Osteoblast (primary cell): Measurements from ENCODE around the gene TRIO. TPM values are rescaled to one million over a fixed set of nuclear protein-coding genes. Genes with fewer than 3 reads are reported as not detected.
A peak's percentile ranks its signal among the peaks of the same experiment; 100 is the strongest.

ENCODE experiments used
- DNase-seq: peaks from one replicate; pipeline ENCODE4 v3.0.0; 2011; ENCODE audit warnings: low spot score, mixed read lengths; ENCODE audit not compliant: insufficient read length; ENCODE audit errors: missing footprints
- H2AFZ ChIP-seq: 2 replicates; pipeline ENCODE4 v1.6.0; 2011; ENCODE audit warnings: mild to moderate bottlenecking, low read length
- H3K27ac ChIP-seq: 2 replicates; pipeline ENCODE4 v1.5.1; 2011; ENCODE audit warnings: mild to moderate bottlenecking, low read depth, low read length, moderate library complexity
- H3K27me3 ChIP-seq: 2 replicates; pipeline ENCODE4 v1.6.0; 2012; ENCODE audit warnings: mild to moderate bottlenecking, control low read depth, inconsistent platforms, low read length, moderate library complexity; ENCODE audit not compliant: insufficient read depth
- H3K36me3 ChIP-seq: 2 replicates; pipeline ENCODE4 v1.5.1; 2011; ENCODE audit warnings: mild to moderate bottlenecking, low read length, control low read depth, moderate library complexity; ENCODE audit not compliant: insufficient read depth
- H3K4me1 ChIP-seq: 2 replicates; pipeline ENCODE4 v1.5.1; 2011; ENCODE audit warnings: mild to moderate bottlenecking, low read length, control low read depth, moderate library complexity; ENCODE audit not compliant: insufficient read depth
- H3K4me2 ChIP-seq: 2 replicates; pipeline ENCODE4 v1.6.0; 2011; ENCODE audit warnings: mild to moderate bottlenecking, low read length; ENCODE audit not compliant: insufficient read depth
- H3K4me3 ChIP-seq: fragments of 200-600 bp; sonication (generic); 3 replicates; pipeline ENCODE4 v1.5.1; 2012; ENCODE audit warnings: mild to moderate bottlenecking, low read length, inconsistent platforms; ENCODE audit not compliant: insufficient read depth
- H3K79me2 ChIP-seq: 2 replicates; pipeline ENCODE4 v1.6.0; 2012; ENCODE audit warnings: mild to moderate bottlenecking, low read length, control low read depth, inconsistent platforms; ENCODE audit not compliant: insufficient read depth
- H3K9me3 ChIP-seq: 2 replicates; pipeline ENCODE4 v1.5.1; 2011; ENCODE audit warnings: low read depth, low read length, control low read depth
- H4K20me1 ChIP-seq: 2 replicates; pipeline ENCODE4 v1.6.0; 2012; ENCODE audit warnings: mild to moderate bottlenecking, low read length, control low read depth; ENCODE audit not compliant: insufficient read depth
- CTCF ChIP-seq: IDR thresholded peaks from 2 replicates; pipeline ENCODE4 v1.5.1; 2011; ENCODE audit warnings: mild to moderate bottlenecking, low read depth, low read length, moderate library complexity; ENCODE audit errors: extremely low read depth
- total RNA-seq: library from RNA; depleted of rRNA; stranded (reverse); fragments of >200 nt; gene quantifications from 2 replicates; pipeline ENCODE4 v1.2.3, GENCODE V29; 2012

TRIO gene
- total RNA-seq, 1 donor = 274 TPM

- Histone ChIP-seq H3K9me3 (no peaks in the 10 kb centered on the region), H3K4me2 (peak overlapping the region; percentile 12), H3K79me2 (peaks cover 71% of the 10 kb centered on the region), H4K20me1 (peaks cover 2% of the 10 kb centered on the region), H3K27me3 (no peaks in the 10 kb centered on the region), H3K4me3 (no peak overlapping the region), H3K27ac (peak overlapping the region; percentile 85), H3K36me3 (peaks cover 75% of the 10 kb centered on the region), H3K4me1 (peaks cover 48% of the 10 kb centered on the region), H2AFZ (no peak overlapping the region)
- DNase-seq = no peak
- TF ChIP-seq CTCF = no peak
These were observed 274.9 kb downstream of the TRIO start for GRCh38 chr5:14417792-14418765.

- peaks cover 5% of the 10 kb centered on the region for H4K20me1 ChIP-seq
- H3K4me1 ChIP-seq = peaks cover 50% of the 10 kb centered on the region
- H3K4me2 ChIP-seq = no peak overlapping the region
- no peaks in the 10 kb centered on the region for H3K27me3 ChIP-seq
- H3K36me3 ChIP-seq = peaks cover 71% of the 10 kb centered on the region
- H2AFZ ChIP-seq = no peak overlapping the region
- peak overlapping the region; percentile 17 for H3K27ac ChIP-seq
- no peak for DNase-seq
- TF ChIP-seq CTCF = no peak
- peaks cover 72% of the 10 kb centered on the region for H3K79me2 ChIP-seq
- H3K9me3 ChIP-seq = no peaks in the 10 kb centered on the region
- H3K4me3 ChIP-seq = no peak overlapping the region
These were observed 276.5 kb downstream of the TRIO start for GRCh38 chr5:14419686-14420085.

- peaks cover 5% of the 10 kb centered on the region for H4K20me1 ChIP-seq
- H2AFZ ChIP-seq = no peak overlapping the region
- peak overlapping the region; percentile 17 for H3K27ac ChIP-seq
- DNase-seq = peak; percentile 77
- no peak overlapping the region for H3K4me2 ChIP-seq
- no peak overlapping the region for H3K4me3 ChIP-seq
- H3K4me1 ChIP-seq = peaks cover 47% of the 10 kb centered on the region
- H3K36me3 ChIP-seq = peaks cover 71% of the 10 kb centered on the region
- peaks cover 72% of the 10 kb centered on the region for H3K79me2 ChIP-seq
- no peaks in the 10 kb centered on the region for H3K27me3 ChIP-seq
- no peaks in the 10 kb centered on the region for H3K9me3 ChIP-seq
- TF ChIP-seq CTCF = no peak
These were observed 277.1 kb downstream of the TRIO start for GRCh38 chr5:14420101-14420811.

GRCh38 chr5:14421851-14422250 is 278.7 kb downstream of the TRIO start:
- no peak for TF ChIP-seq CTCF
- no peak for DNase-seq
- H3K79me2 ChIP-seq = peaks cover 83% of the 10 kb centered on the region
- H3K4me3 ChIP-seq = no peak overlapping the region
- no peak overlapping the region for H2AFZ ChIP-seq
- H3K4me2 ChIP-seq = no peak overlapping the region
- H3K27me3 ChIP-seq = no peaks in the 10 kb centered on the region
- peaks cover 31% of the 10 kb centered on the region for H3K4me1 ChIP-seq
- H4K20me1 ChIP-seq = peaks cover 5% of the 10 kb centered on the region
- H3K27ac ChIP-seq = no peak overlapping the region
- H3K36me3 ChIP-seq = peaks cover 81% of the 10 kb centered on the region
- no peaks in the 10 kb centered on the region for H3K9me3 ChIP-seq
